Ammon's horn (tissue), 1 donor: ENCODE data around the gene CSNK2A3.

Experiments
- DNase-seq: peaks from one replicate; pipeline ENCODE4 v3.0.0-alpha.2; 2016; ENCODE audit warnings: low spot score

Gene CSNK2A3

DNA sequence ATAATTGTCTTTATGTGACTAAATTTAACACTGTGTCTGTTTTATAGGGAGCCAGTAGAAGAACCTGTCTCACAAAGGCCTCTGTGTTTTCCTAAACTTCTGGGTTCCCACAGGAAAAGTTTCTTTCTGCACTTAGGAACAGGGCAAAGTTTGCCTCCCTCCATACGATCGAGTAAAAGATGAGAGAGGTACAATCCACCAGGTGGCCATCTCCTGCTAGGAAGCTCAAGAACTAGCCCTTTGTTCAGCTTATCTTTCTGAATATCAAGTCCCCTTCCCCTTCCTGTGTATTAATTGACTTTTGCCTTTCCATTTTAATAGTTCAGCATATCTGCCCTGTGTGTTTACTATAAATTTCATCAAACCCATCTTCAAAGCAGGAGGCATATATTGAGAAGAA, 18.0 kb downstream of the CSNK2A3 start:
- DNase-seq: no peak

GRCh38 chr11:11334607-11335006, 18.4 kb downstream of the CSNK2A3 start:
- no peak for DNase-seq

GRCh38 chr11:11332141-11332710, 20.8 kb downstream of the CSNK2A3 start:
- DNase-seq: no peak

DNA sequence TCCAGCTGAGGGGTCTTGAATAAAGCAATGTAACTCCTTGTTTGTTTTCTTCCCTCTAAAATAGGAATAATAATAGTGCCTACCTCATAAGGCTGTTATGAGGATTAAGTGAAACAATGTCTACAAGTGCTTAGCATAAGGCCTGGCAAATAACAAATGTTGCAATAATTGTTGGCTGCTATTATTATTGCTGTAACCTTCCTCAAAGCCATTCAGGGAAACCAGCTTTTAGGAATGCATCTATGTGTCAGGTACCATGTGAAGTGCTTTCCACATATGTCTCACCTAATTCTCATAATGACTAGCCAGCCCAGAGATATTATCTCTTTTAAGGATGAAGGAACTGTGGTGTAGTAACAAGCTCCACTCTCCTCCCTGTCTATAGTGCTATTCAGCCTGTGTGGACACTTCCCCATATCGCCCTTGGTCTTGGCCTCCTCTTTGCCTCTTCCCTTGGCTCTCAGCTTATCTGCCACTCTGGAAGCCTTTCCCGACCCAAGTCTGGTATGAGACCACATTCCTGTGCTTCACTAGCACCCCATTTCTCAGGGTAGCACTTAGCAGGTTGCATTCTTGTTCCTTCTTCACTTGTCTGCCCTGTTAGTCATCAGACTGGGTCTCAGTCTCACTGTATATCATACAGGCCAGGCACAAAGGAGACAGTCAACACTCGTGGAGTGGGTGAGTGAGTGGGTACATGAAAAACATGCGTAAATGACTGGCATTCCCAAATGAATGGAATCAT, 23.8 kb downstream of the CSNK2A3 start:
- DNase-seq: no peak

DNA sequence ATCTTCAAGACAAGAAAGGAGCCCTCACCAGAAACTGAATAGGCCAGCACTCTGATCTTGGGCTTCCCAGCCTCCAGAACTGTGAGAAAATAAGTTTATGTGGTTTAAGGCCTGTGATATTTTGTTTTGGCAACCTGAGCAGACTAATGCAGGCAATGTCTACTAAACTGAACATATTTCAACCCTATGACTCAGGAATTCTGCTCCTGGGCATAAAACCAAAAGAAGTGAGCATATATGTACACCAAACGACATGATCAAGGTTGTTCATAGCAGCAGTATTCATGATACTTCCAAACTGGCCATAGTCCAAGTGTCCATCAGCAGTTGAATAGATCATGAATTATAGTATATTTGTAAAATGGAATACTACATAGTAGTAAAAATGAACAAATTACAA, 29.0 kb downstream of the CSNK2A3 start:
- no peak for DNase-seq

- no peak for DNase-seq
Measured at GRCh38 chr11:11322101-11322500, 30.9 kb downstream of the CSNK2A3 start.

GRCh38 chr11:11320825-11321224, 32.2 kb downstream of the CSNK2A3 start:
- peak; percentile 52 for DNase-seq

GRCh38 chr11:11318961-11319360, 34.1 kb downstream of the CSNK2A3 start:
- peak; percentile 50 for DNase-seq

GRCh38 chr11:11318461-11318860, 34.6 kb downstream of the CSNK2A3 start:
- no peak for DNase-seq

GRCh38 chr11:11316651-11317230, 36.3 kb downstream of the CSNK2A3 start:
- DNase-seq: no peak

GRCh38 chr11:11313902-11314692, 39.0 kb downstream of the CSNK2A3 start:
- DNase-seq: no peak

GRCh38 chr11:11313426-11313825, 39.6 kb downstream of the CSNK2A3 start:
- no peak for DNase-seq

GRCh38 chr11:11312738-11313137, 40.3 kb downstream of the CSNK2A3 start:
- no peak for DNase-seq

DNA sequence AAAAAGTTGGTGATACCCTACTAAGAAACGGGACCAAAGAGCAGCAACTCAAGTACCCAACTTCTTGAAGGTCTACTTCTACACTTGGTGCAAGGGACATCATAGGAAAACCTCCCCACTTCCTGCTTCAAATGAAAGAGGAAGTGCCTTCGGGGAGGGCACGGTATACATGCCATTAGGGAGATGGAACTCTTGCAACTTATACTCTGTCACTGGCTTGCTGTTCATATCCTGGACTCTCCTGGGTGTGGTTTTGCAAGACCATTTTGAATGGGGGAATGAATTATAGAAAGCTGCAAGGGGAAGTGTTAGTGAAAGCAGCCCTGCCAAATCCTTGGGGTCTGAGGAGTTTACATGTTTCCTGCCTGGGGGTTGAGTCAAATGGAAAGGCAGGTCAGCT, 41.9 kb downstream of the CSNK2A3 start:
- no peak for DNase-seq

DNA sequence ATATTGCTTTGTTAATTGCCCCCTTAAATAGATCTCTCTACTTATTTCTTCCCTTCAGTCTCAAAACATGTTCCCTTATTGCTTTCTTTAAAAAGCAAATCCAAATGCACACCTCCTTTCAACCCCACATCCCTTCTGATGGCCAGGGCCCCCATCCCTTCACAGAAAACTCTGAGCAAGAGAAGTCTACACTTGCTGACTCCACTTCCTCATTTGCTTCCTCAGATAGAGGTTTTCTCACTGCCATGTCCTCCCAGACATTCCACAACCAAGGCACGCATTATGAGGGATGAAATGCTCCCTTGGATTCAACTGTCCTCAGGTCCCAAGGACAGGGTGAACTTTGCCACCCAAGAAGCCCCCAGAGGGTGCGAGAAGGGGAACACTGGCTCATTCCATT, 43.1 kb downstream of the CSNK2A3 start:
- DNase-seq: no peak

DNA sequence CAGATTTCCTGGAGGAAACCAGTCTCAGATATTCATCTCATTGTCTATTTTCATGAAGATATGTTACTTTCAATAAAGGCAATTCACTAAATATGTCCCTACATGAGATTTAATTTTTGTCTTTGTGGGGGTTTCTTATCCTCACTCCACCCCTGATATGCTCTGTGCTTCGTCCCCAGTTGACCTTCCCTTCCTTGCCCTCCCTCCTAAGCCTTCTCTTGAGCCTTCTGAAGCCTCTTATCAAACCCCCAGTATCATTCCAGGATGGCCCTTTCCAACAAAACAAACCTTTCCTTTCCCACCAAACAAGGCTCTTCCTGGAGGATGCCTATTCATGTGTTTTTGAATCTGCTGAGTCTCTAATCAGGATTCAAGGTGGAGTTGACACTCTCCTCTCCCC, 44.8 kb downstream of the CSNK2A3 start:
- DNase-seq: no peak

- no peak for DNase-seq
Measured at GRCh38 chr11:11306855-11307254, 46.2 kb downstream of the CSNK2A3 start.

DNA sequence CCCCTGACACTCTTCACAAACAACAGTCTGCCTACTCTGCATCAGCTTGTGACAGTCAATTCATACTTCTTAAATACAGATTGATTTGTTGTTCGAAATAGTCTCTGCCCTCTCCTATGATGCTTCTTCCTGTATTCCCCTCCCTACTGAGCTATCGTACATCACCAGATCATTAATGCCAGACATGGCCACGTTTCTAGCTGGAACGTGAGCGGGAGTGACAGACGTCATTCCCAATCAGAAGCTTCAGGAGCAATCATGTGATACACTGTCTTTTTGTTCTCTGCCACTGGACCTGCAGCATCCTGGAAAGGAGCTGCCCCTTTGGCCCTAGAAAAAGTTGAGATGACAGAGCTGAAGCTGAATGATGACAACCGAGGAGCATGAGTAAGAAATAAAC, 48.5 kb downstream of the CSNK2A3 start:
- no peak for DNase-seq

GRCh38 chr11:11302565-11302964, 50.5 kb downstream of the CSNK2A3 start:
- no peak for DNase-seq
